Neural progenitor cell (in vitro differentiated cells): ENCODE results near the gene PTPRG.

Experiments used
- EZH2 ChIP-seq: fragments of 200-600 bp; sonication (generic); IDR thresholded peaks from 2 replicates; pipeline ENCODE4 v1.6.1; 2017; ENCODE audit warnings: antibody characterized with exemption, mild to moderate bottlenecking, moderate library complexity
- TF ChIP-seq, protein P1 (sequence below): fragments of 200-600 bp; sonication (generic); IDR thresholded peaks from 2 replicates; pipeline ENCODE4 v1.5.1; 2017; ENCODE audit warnings: antibody characterized with exemption, mild to moderate bottlenecking

DNA sequence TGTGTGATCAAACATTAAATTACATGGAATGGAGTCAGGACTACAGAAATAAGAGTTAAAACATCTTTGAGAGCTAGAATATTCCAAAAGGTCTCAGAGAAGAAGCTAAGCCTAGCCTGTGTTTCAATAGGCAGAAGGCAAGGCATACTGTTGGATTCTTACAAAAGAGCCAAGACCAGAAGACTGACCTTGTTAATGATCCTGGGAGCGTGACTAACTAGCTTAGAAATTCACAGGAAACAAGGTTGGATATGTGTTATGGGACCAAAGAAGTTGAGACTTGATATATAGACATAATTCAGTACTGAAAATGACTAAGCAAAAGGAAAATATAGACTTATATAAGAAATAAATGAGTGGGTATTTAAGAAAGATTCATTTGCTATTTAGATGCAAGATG lies 761.9 kb downstream of the PTPRG start:
- TF ChIP-seq, protein P1, sequence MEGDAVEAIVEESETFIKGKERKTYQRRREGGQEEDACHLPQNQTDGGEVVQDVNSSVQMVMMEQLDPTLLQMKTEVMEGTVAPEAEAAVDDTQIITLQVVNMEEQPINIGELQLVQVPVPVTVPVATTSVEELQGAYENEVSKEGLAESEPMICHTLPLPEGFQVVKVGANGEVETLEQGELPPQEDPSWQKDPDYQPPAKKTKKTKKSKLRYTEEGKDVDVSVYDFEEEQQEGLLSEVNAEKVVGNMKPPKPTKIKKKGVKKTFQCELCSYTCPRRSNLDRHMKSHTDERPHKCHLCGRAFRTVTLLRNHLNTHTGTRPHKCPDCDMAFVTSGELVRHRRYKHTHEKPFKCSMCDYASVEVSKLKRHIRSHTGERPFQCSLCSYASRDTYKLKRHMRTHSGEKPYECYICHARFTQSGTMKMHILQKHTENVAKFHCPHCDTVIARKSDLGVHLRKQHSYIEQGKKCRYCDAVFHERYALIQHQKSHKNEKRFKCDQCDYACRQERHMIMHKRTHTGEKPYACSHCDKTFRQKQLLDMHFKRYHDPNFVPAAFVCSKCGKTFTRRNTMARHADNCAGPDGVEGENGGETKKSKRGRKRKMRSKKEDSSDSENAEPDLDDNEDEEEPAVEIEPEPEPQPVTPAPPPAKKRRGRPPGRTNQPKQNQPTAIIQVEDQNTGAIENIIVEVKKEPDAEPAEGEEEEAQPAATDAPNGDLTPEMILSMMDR, result no peak
- no peak for TF ChIP-seq EZH2
